ENCODE results near the gene FMN1.

Gene FMN1

DNA sequence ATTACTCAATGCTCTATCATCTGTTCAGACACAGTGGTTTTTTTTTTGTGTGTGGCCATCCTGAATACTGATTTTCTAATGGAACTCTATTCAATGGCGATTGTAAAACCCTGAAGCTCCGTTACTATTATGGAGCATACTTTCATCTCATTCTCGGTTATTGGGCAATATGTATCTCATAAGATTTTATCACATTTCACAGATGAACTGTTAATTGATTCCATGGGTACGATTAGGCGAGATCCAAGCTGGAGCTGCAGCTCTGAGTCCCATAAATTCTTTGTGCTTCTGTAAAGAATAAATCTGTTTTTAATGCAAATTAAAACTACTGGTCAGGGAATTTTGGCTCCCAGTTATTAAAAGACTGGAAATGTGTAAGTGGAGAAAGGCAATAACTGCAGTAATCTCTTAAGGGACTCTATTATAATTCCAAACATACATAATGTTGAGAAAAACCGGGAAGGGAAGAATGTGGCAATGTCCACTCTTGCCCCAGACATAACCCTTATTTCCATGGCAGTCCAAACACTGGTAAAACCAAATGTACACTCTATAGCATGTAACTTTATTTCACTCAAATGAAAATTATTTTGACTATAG, 394.5 kb downstream of the FMN1 start:
- DNase-seq = no peak

DNA sequence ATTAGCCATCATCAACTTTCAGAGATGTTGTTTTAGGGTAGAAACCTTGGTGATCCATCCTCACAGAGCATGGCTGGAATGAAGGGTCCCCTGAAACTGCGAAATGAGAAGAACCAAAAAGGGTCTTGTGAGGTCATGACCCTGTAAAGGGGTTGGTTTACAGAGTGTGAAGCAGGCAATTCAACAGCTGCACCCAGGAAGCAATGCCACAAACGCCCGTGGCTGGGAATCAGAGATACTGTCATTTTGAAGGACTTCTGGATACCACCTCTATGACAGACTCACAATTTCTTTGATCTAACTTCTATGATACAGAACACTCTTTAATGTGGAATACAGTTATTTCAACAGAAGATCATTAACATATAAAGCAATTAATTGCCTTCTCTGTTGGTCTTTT, 397.7 kb downstream of the FMN1 start:
- DNase-seq = no peak

GRCh38 chr15:32794973-32795372, 399.5 kb downstream of the FMN1 start:
- DNase-seq = no peak

GRCh38 chr15:32792436-32792835, 402.1 kb downstream of the FMN1 start:
- DNase-seq = no peak

DNA sequence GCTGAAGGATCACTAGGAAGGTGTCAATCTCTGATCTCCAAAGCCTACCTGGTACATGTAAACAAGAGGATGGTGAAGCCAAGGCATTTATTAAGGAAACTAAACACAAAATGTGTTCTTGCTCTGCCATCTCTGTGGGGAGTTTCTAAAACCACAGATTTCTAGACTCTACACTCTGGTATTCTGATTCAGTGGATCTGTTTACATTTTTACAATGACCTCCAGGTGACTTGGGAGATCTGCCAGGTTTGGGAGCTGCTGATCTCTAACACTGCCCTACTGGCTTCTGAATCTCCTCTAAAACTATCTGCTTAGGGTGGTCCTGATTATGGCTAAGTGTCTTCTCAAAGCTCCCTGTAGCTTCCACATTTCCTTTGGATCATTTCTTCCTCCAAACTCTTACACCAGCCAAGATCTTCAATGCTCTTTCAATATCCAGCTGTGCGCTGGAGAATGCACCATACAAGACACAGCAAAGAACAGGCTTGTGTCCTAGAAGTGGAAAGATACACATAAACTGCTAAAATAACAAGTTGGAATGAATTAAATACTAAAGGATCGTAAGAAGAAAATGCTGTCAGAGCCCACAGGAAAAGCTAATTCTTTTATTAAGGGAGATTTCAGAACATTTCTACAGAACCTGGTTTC, 404.0 kb downstream of the FMN1 start:
- no peak for DNase-seq

- no peak for DNase-seq
These were observed 406.6 kb downstream of the FMN1 start for GRCh38 chr15:32787949-32788348.

DNA sequence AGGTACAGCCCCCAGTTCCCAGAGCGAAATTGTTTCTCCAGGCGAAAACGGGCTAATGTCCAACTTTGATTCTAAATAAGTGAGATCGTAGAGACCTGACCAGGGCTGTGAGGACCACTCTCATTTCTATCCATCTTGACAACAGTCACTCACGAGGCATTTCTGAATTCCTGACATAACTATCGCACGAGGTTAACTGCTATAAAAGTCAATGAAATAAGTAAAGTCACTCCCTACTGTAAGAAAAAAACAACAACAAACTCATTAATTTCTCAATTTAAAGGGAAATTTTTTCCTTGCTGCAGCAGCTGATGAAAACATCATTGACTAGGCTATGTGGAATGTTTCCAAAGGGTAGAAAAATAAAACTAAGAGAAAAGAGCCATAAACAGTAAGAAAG, 407.6 kb downstream of the FMN1 start:
- DNase-seq = no peak

DNA sequence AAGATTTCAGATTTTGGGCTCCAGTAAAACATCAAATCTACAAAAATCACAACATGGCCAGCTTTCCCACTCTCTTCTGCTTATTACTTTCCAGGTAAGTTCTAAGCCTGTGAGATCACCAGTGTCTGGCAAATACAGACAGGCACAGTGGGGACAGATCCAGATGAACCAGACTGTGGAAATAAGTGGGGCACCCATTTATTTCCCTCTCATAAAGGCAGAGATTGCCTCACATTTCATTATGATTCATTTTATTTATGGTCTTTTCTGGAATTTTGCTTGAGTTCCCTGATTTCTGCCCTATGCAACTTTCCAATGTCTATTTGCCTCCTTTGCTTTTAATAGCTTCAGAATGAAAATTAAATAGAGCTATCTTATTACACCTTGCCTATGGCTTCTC, 409.9 kb downstream of the FMN1 start:
- no peak for DNase-seq

DNA sequence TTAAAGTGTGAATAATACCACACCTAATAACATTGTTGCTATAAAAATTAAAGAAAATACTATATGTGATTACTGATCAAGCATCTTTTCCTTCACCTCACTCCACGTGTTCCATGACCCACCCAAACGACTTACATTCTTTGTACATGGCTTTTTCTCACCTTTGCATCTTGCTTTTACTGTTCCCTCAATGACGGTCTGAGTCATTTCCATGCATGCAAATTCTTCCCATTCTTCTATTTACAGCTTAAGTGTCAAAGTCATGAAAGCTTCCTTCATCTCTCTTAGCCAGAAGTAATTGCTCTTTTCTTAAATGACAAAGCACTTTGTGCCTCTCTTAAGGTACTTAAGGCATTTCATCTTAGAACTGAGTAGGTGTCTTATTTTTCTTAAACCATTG, 412.7 kb downstream of the FMN1 start:
- no peak for DNase-seq

DNA sequence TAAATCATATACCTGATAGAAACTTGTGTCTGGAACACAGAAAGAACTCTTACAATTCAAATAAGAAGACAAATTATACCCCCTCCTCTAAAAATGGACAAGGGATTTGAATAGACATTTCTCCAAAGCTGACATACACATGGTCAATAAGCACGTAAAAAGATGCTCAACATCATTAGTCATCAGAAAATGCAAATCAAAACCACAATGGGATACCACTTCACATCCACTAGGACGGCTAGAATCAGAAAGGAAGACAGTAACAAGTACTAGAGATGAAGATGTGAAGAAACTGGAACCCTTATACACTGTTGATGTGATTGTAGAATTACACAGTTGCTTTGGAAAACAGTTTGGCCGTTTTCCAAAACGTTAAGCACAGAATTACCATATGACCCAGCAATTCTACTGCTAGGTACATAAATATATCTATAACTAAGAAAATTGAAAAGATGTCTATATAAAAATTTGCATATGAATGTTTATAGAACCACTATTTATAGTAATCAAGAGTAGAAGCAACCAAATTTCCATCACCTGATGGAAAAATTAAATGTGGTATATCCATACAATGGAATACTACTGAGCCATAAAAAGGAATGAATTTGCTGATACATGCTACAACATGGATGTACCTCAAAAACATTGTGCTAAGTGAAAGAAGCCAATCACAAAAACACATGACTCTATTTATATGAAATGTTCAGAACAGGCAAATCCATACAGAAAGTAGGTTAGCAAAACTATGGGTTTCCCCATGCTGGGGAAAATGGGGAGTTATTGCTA, 415.9 kb downstream of the FMN1 start:
- DNase-seq = no peak

DNA sequence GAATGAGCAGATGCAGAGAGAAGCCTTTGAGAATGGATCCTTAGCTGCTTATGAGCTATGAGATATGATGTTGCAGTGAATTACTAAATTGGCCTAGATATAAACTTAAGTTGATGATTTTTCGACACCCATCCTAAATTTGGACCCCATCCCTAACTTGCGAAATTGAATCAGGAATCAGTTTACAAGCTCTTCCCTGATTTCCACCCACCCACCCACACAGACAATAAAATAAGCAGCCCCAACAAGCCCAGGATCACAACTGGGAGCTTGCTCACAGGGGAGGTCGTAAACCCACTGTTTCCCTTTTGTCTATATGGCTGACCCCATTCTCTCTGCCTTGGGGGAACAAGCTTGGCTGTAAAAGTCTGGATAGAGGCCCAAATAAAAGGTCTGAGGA, 419.4 kb downstream of the FMN1 start:
- DNase-seq = no peak

DNA sequence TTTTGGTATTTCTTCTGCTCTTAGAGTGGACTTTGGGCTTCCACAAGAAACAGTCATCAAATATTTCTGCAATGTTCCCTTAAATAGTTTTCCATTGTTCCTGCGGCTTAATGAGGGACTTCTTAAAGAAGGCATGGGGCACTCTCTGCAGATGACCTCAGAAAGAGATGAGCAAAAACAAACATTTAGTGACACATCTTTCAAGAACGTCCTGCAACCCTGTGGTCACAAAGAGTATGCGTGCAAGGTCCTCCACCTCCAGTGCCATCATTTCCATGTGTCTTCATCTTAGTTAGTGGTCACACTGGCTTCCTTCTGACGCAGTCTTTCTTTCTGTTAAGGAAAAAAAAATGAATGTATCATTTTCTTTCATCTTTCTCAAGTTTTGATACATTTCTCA, 420.5 kb downstream of the FMN1 start:
- DNase-seq = no peak

DNA sequence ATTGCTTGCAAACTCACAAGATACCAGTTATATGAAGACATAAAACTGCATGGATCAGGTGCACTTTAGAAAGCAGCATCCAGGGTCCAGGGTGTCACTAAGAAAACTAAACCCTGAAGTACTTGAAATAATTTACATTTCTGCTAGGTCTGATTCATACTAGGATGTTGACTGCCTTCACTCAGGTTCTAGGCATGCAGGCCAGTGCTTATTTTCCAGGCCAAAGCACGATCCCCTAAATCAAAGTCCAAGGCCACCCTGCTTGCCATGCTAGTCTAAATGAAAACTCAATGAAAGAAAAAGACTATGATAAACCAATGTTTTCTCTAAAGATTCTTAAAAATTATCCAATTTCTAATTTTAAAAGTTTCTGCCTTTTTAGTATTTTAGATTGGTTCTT, 427.3 kb downstream of the FMN1 start:
- DNase-seq = no peak

GRCh38 chr15:32766101-32766500, 428.4 kb downstream of the FMN1 start:
- DNase-seq = no peak

DNA sequence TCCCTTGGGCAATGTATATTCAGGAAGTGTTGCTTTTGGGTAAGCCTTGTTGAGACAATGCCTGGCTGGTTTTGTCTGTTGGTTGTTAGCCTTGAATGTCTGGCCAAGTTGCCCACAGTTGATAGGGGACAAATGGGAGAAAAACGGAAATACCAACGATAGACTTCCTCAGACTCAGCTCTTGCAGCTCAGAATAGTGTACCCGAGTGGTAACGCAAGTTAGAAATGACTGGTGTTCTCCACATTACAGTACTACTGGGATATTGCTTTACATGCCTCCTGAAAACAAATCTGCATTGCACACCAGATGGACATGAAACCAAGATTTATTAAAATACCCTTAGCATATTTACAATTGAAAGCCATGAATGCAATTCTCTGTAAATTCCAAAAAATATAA, 429.3 kb downstream of the FMN1 start:
- DNase-seq = no peak

- DNase-seq = no peak
These were observed 431.2 kb downstream of the FMN1 start for GRCh38 chr15:32763295-32763694.

DNA sequence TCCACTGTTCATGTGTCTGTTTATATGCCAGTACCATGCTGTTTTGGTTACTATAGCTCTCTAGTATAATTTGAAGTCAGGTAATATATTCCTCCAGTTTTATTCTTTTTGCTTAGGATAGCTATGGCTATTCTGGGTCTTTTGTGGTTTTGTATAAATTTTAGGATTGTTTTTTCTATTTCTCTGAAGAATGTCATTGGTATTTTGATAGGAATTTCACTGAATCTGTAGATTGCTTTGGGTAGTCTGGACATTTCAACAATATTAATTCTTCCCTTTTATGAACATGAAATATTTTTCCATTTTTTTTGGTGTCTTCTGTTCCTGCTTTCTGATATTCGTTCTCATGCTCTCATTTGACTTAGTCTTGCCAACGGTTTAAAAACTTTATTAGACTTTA, 437.1 kb downstream of the FMN1 start:
- no peak for DNase-seq

- DNase-seq = no peak
These were observed 443.5 kb downstream of the FMN1 start for GRCh38 chr15:32750979-32751378.

DNA sequence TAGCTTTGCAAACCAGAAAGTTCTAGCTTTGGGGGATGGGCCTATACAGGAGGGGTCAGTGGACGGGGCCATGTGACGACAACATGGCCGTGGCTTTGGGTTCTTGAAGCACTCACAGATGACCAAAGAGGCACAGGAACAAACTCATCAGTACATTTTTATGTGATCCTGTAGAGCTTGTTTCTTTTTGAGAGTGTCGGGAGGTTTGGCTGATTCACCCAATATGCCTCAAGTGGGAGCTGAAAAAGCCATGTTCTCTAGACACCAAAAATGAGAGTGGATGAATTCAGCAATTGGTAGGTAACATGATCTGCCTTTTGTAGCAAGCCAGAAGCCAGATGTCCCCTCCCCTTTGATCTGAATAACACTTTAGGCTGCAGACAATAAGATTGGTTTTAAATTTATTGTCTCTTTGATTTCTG, 446.6 kb downstream of the FMN1 start:
- no peak for DNase-seq

GRCh38 chr15:32746116-32746857, 448.2 kb downstream of the FMN1 start:
- no peak for DNase-seq

DNA sequence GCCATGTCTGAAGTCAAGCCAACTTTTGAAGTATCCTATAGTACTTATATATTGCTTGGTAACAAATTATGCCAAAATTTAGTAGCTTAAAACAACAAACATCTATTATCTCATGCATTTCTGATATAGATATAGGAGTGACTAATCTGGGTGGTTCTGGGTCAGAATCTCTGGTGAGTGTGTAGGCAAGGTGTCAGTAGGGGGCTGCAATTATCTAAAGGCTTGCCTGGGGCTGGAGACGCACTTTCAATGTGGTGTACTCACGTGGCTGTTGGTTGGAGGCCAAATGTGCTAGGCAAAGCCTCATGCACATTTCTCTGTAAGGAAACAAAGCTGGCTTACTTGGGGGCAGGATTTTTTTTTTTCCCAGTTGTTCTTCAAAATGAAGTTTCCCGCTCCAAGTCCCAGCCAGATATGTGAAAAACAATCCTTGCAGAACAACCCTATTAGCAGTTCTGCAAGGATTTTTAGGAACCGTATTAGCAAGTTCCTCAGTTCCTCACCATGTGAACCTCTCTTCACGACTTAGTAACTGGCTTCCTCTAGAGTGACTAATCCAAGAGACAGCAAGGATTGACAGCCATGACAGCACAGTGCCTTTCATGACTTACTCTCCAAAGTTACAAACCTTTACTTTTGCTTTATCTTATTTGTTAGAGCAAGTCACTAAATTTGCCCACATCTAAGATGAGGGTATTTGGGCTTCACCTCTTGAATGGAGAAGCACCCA, 450.9 kb downstream of the FMN1 start:
- no peak for DNase-seq

DNA sequence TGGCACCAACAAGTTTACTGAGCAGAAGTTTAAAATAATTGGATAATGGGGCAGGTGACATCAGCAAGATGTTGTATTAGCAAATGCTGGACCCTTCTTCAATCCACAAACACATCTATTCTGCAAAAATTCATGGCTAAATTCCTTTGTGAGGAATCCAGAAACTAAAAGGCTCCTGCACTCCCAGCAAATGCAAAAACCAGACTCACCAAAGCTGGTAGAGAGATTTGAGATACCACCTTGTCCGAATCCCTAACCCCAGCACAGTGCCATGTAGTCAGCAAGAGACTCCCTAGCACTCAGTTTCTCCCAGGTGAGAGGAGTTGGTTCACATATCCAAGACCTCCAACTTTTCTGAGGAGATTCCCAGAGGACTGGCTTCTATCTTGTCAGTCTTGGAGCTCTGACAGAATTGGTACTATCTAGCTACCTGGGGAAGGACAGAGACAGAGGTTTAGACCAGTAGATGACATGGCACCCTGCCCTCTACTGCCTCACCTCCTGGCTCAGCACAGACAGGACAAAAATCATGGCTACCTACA, 454.9 kb downstream of the FMN1 start:
- no peak for DNase-seq

GRCh38 chr15:32738666-32739065, 455.8 kb downstream of the FMN1 start:
- DNase-seq = no peak
